H9 (cell line): ENCODE results near the gene RAVER1. TPM values are rescaled to one million over a fixed set of nuclear protein-coding genes. Genes with fewer than 3 reads are reported as not detected.

Experiments
- DNase-seq: peaks from one replicate; pipeline ENCODE4 v3.0.0-alpha.2; 2017
- H2AFZ ChIP-seq: one replicate; pipeline ENCODE4 v1.6.1; 2013; ENCODE audit warnings: mild to moderate bottlenecking, low read length, control low read depth, moderate library complexity
- H2AK5ac ChIP-seq: 2 replicates; pipeline ENCODE4 v1.6.1; 2013; ENCODE audit warnings: low read length, control low read depth, mixed read lengths; ENCODE audit not compliant: insufficient read length
- H2BK120ac ChIP-seq: one replicate; pipeline ENCODE4 v1.6.1; 2013; ENCODE audit warnings: low read depth, mild to moderate bottlenecking, low read length, control low read depth, inconsistent platforms; ENCODE audit not compliant: poor library complexity, severe bottlenecking
- H2BK12ac ChIP-seq: 2 replicates; pipeline ENCODE4 v1.6.1; 2013; ENCODE audit warnings: low read length, control low read depth, mixed read lengths, low read depth; ENCODE audit not compliant: insufficient read length
- H2BK15ac ChIP-seq: 2 replicates; pipeline ENCODE4 v1.6.1; 2013; ENCODE audit warnings: low read depth, low read length, control low read depth
- H2BK20ac ChIP-seq: one replicate; pipeline ENCODE4 v1.6.1; 2013; ENCODE audit warnings: low read depth, mild to moderate bottlenecking, low read length, control low read depth, inconsistent platforms; ENCODE audit not compliant: poor library complexity, severe bottlenecking
- H2BK5ac ChIP-seq: 2 replicates; pipeline ENCODE4 v1.6.1; 2013; ENCODE audit warnings: low read length, control low read depth, mixed read lengths; ENCODE audit not compliant: insufficient read length
- H3K14ac ChIP-seq: 2 replicates; pipeline ENCODE4 v1.6.1; 2013; ENCODE audit warnings: low read length, control low read depth; ENCODE audit not compliant: insufficient read depth
- H3K18ac ChIP-seq: 2 replicates; pipeline ENCODE4 v1.6.1; 2013; ENCODE audit warnings: low read depth, mild to moderate bottlenecking, mixed read lengths, low read length, control low read depth; ENCODE audit not compliant: insufficient read length
- H3K23ac ChIP-seq: 2 replicates; pipeline ENCODE4 v1.6.1; 2013; ENCODE audit warnings: low read length, control low read depth, mixed read lengths, low read depth; ENCODE audit not compliant: insufficient read length
- H3K23me2 ChIP-seq: 2 replicates; pipeline ENCODE4 v1.6.1; 2013; ENCODE audit warnings: low read depth, mild to moderate bottlenecking, mixed read lengths, low read length, control low read depth; ENCODE audit not compliant: insufficient read length, poor library complexity, severe bottlenecking
- H3K27ac ChIP-seq: 2 replicates; pipeline ENCODE4 v1.5.1; 2013; ENCODE audit warnings: low read length, control low read depth, mixed read lengths, low read depth; ENCODE audit not compliant: insufficient read length
- H3K27me3 ChIP-seq: 2 replicates; pipeline ENCODE4 v1.6.1; 2013; ENCODE audit warnings: low read length, control low read depth, inconsistent platforms; ENCODE audit not compliant: insufficient read depth
- H3K4ac ChIP-seq: 2 replicates; pipeline ENCODE4 v1.6.1; 2013; ENCODE audit warnings: low read depth, mild to moderate bottlenecking, control low read depth, inconsistent platforms, low read length, moderate library complexity
- H3K4me1 ChIP-seq: 2 replicates; pipeline ENCODE4 v1.6.1; 2013; ENCODE audit warnings: low read length, control low read depth, inconsistent platforms; ENCODE audit not compliant: insufficient read depth
- H3K4me2 ChIP-seq: 2 replicates; pipeline ENCODE4 v1.6.1; 2013; ENCODE audit warnings: low read length, control low read depth, mixed read lengths; ENCODE audit not compliant: insufficient read length, insufficient read depth
- H3K56ac ChIP-seq: 2 replicates; pipeline ENCODE4 v1.6.1; 2013; ENCODE audit warnings: low read depth, mild to moderate bottlenecking, mixed read lengths, low read length, control low read depth; ENCODE audit not compliant: insufficient read length
- H3K79me1 ChIP-seq: 2 replicates; pipeline ENCODE4 v1.6.1; 2013; ENCODE audit warnings: low read depth, mild to moderate bottlenecking, moderate library complexity, low read length, control low read depth, inconsistent platforms; ENCODE audit not compliant: insufficient read depth, poor library complexity, severe bottlenecking
- H3K79me2 ChIP-seq: 2 replicates; pipeline ENCODE4 v1.6.1; 2013; ENCODE audit warnings: low read length, control low read depth, inconsistent platforms; ENCODE audit not compliant: insufficient read depth
- H3K9ac ChIP-seq: 2 replicates; pipeline ENCODE4 v1.6.1; 2013; ENCODE audit warnings: low read length, control low read depth, mixed read lengths; ENCODE audit not compliant: insufficient read length; ENCODE audit errors: extremely low read depth
- H3K9me3 ChIP-seq: one replicate; pipeline ENCODE4 v1.6.1; 2013; ENCODE audit warnings: low read depth, low read length, inconsistent platforms; ENCODE audit not compliant: control insufficient read depth
- H3T11ph ChIP-seq: one replicate; pipeline ENCODE4 v1.6.1; 2013; ENCODE audit warnings: mild to moderate bottlenecking, low read length, control low read depth, inconsistent platforms
- H4K20me1 ChIP-seq: one replicate; pipeline ENCODE4 v1.6.1; 2013; ENCODE audit not compliant: control insufficient read depth, insufficient read length, insufficient read depth
- H4K5ac ChIP-seq: 2 replicates; pipeline ENCODE4 v1.6.1; 2013; ENCODE audit warnings: low read depth, mild to moderate bottlenecking, mixed read lengths, low read length, control low read depth; ENCODE audit not compliant: insufficient read length
- H4K8ac ChIP-seq: replicated peaks from 2 replicates; pipeline ENCODE4 v1.6.1; 2013; ENCODE audit warnings: low read length, control low read depth, mixed read lengths, low read depth; ENCODE audit not compliant: insufficient read length
- H4K91ac ChIP-seq: 2 replicates; pipeline ENCODE4 v1.6.1; 2013; ENCODE audit warnings: low read depth, mild to moderate bottlenecking, moderate library complexity, mixed read lengths, low read length, control low read depth; ENCODE audit not compliant: insufficient read length
- H3K27ac Mint-ChIP-seq, 3 experiments: 2 replicates in 2 of 3; 3 replicates in 1 of 3; pipeline ENCODE4 v1.8.0; 2020 to 2021; ENCODE audit warnings: mixed read lengths in 3 of 3, mild to moderate bottlenecking in 1 of 3, moderate library complexity in 1 of 3
- H3K27me3 Mint-ChIP-seq: 2 replicates; pipeline ENCODE4 v1.8.0; 2021; ENCODE audit warnings: low read depth, mild to moderate bottlenecking, moderate library complexity, mixed read lengths
- H3K36me3 Mint-ChIP-seq, 3 experiments: 2 replicates in 2 of 3; 3 replicates in 1 of 3; pipeline ENCODE4 v1.8.0; 2020 to 2021; ENCODE audit warnings: low read depth in 3 of 3, mixed read lengths in 3 of 3; ENCODE audit not compliant: insufficient read depth in 1 of 3
- H3K4me1 Mint-ChIP-seq, 2 experiments: 2 replicates each; pipeline ENCODE4 v1.8.0; 2020; ENCODE audit warnings: mixed read lengths in 2 of 2
- H3K4me3 Mint-ChIP-seq, 2 experiments: 2 replicates in 1 of 2; 3 replicates in 1 of 2; pipeline ENCODE4 v1.8.0; 2020 to 2021; ENCODE audit warnings: mild to moderate bottlenecking in 2 of 2, mixed read lengths in 2 of 2, moderate library complexity in 1 of 2
- H3K9me3 Mint-ChIP-seq, 2 experiments: 2 replicates in 1 of 2; 3 replicates in 1 of 2; pipeline ENCODE4 v1.8.0; 2020; ENCODE audit warnings: mild to moderate bottlenecking in 2 of 2, mixed read lengths in 2 of 2, moderate library complexity in 1 of 2
- CTCF ChIP-seq: fragments of 200-600 bp; sonication (generic); conservative IDR thresholded peaks from 3 replicates; pipeline ENCODE4 v1.8.0; 2021; ENCODE audit warnings: antibody characterized with exemption, mild to moderate bottlenecking
- WGBS: extraction: QIAGEN DNeasy Blood & Tissue Kit; methylation state at CpG from one replicate; pipeline ENCODE4 v1.1.7; 2013; ENCODE audit warnings: missing lambda C conversion rate, low lambda C conversion rate, mixed read lengths; ENCODE audit not compliant: insufficient read length; ENCODE audit errors: extremely low coverage; 5-methylcytosine and 5-hydroxymethylcytosine counted together
- total RNA-seq: library from RNA; stranded (reverse); gene quantifications from 2 replicates; pipeline ENCODE4 v1.2.1, GENCODE V29; 2021

The RAVER1 gene
- total RNA-seq, 1 experiment from 2014 or later = 74.7 TPM

GRCh38 chr19:10352764-10353671 lies 19.7 kb upstream of the RAVER1 start:
- peak overlapping the region; percentile 78 to 97 (median 91); a peak in 5 of 7 replicates for H3K27ac Mint-ChIP-seq
- H3K23ac ChIP-seq = no peak overlapping the region
- H2BK120ac ChIP-seq = no peak overlapping the region
- no CpG with 5 or more reads among the region's 63 CpGs for WGBS
- TF ChIP-seq CTCF = no peak
- H3K18ac ChIP-seq = peak overlapping the region; percentile 59
- no peak overlapping the region for H4K5ac ChIP-seq
- H3K4me1 ChIP-seq = no peaks in the 10 kb centered on the region
- DNase-seq = peak; percentile 98
- H3K23me2 ChIP-seq = peaks cover 10% of the 10 kb centered on the region
- no peak overlapping the region for H3K4ac ChIP-seq
- H3K4me3 Mint-ChIP-seq = peak overlapping the region; percentile 68 to 87
- H2AFZ ChIP-seq = no peak overlapping the region
- H2BK15ac ChIP-seq = no peak overlapping the region
- no peak overlapping the region for H3T11ph ChIP-seq
- peaks cover 17 to 18% of the 10 kb centered on the region in 2 experiments for H3K4me1 Mint-ChIP-seq
- no peaks in the 10 kb centered on the region for H3K27me3 ChIP-seq
- H3K79me2 ChIP-seq = no peaks in the 10 kb centered on the region
- H4K20me1 ChIP-seq = no peaks in the 10 kb centered on the region
- H4K8ac ChIP-seq = no peak overlapping the region
- H2BK5ac ChIP-seq = no peak overlapping the region
- H3K14ac ChIP-seq = peak overlapping the region; percentile 75
- H3K9ac ChIP-seq = peak overlapping the region; percentile 21
- H4K91ac ChIP-seq = no peak overlapping the region
- H3K9me3 Mint-ChIP-seq = no peaks in the 10 kb centered on the region
- peak overlapping the region; percentile 73 for H3K4me2 ChIP-seq
- peak overlapping the region; percentile 5 for H2BK12ac ChIP-seq
- H3K27ac ChIP-seq = no peak overlapping the region
- no peaks in the 10 kb centered on the region; the same call in 1 of the 2 replicates for H3K27me3 Mint-ChIP-seq
- H3K9me3 ChIP-seq = no peaks in the 10 kb centered on the region
- H2BK20ac ChIP-seq = no peak overlapping the region
- no peaks in the 10 kb centered on the region for H3K79me1 ChIP-seq
- no peak overlapping the region for H3K56ac ChIP-seq
- H3K36me3 Mint-ChIP-seq = peaks cover 5 to 31% (median 17%) of the 10 kb centered on the region in 3 experiments; a peak in 6 of 7 replicates
- no peak overlapping the region for H2AK5ac ChIP-seq
